WTC11 (cell line): ENCODE measurements around the gene CEACAM4. TPM values are rescaled to one million over a fixed set of nuclear protein-coding genes. Genes with fewer than 3 reads are reported as not detected.

Experiments used
- ATAC-seq: fragments of 200-7000 bp; cut with Tn5 transposase; 2 replicates; pipeline ENCODE4 v1.10.0; 2021; ENCODE audit warnings: mild to moderate bottlenecking, moderate library complexity
- CTCF ChIA-PET: fragments of 300-600 bp; sonication (Branson Sonifier 250); formaldehyde crosslinking; loops from one replicate; lab custom pipeline; 2021; ENCODE audit warnings: antibody characterized with exemption; lab: Charles Lee
- POLR2A ChIA-PET: fragments of 350-600 bp; sonication (Branson Sonifier 250); formaldehyde crosslinking; loops from one replicate; lab custom pipeline; 2021; ENCODE audit warnings: antibody characterized with exemption; lab: Charles Lee
- DNase-seq: peaks from one replicate; pipeline ENCODE4 v3.0.0; 2021; ENCODE audit warnings: low spot score
- H3K27ac Mint-ChIP-seq: 2 replicates; pipeline ENCODE4 v1.8.0; 2021; ENCODE audit warnings: mixed read lengths
- H3K27me3 Mint-ChIP-seq: 2 replicates; pipeline ENCODE4 v1.8.0; 2021; ENCODE audit warnings: low read depth, mild to moderate bottlenecking, moderate library complexity, mixed read lengths
- H3K36me3 Mint-ChIP-seq: 2 replicates; pipeline ENCODE4 v1.8.0; 2021; ENCODE audit warnings: mixed read lengths
- H3K4me1 Mint-ChIP-seq: 2 replicates; pipeline ENCODE4 v1.8.0; 2022; ENCODE audit warnings: mixed read lengths
- H3K4me3 Mint-ChIP-seq: 2 replicates; pipeline ENCODE4 v1.8.0; 2021; ENCODE audit warnings: mild to moderate bottlenecking, moderate library complexity, mixed read lengths
- H3K9me3 Mint-ChIP-seq: 2 replicates; pipeline ENCODE4 v1.8.0; 2021; ENCODE audit warnings: mixed read lengths
- ATF3 ChIP-seq: sonication (generic); formaldehyde crosslinking; conservative IDR thresholded peaks from 2 replicates; pipeline ENCODE4 v1.8.1; 2022; ENCODE audit warnings: mild to moderate bottlenecking, missing genetic modification reagents
- CTCF ChIP-seq: fragments of 200-600 bp; IDR thresholded peaks from 2 replicates; pipeline ENCODE4 v1.8.0; 2022; ENCODE audit warnings: antibody characterized with exemption
- EMX1 ChIP-seq: fragments of 250-450 bp; sonication (Bioruptor Pico); IDR thresholded peaks from 2 replicates; pipeline ENCODE4 v1.8.0; 2021; ENCODE audit warnings: mild to moderate bottlenecking
- ERG ChIP-seq: fragments of 250-450 bp; sonication (Bioruptor Pico); IDR thresholded peaks from 2 replicates; pipeline ENCODE4 v1.8.0; 2021; ENCODE audit warnings: mild to moderate bottlenecking
- ETV6 ChIP-seq: sonication (generic); formaldehyde crosslinking; IDR thresholded peaks from 2 replicates; pipeline ENCODE4 v1.8.1; 2022; ENCODE audit warnings: mild to moderate bottlenecking, missing genetic modification reagents
- JAZF1 ChIP-seq: fragments of 250-450 bp; sonication (Bioruptor Pico); IDR thresholded peaks from 2 replicates; pipeline ENCODE4 v1.9.0; 2021; ENCODE audit warnings: moderate library complexity, mild to moderate bottlenecking, inconsistent platforms
- JUN ChIP-seq: sonication (generic); formaldehyde crosslinking; IDR thresholded peaks from 2 replicates; pipeline ENCODE4 v1.8.0; 2023; ENCODE audit warnings: mild to moderate bottlenecking, missing genetic modification reagents
- KAT7 ChIP-seq: sonication (generic); formaldehyde crosslinking; IDR thresholded peaks from 2 replicates; pipeline ENCODE4 v1.8.1; 2023; ENCODE audit warnings: missing genetic modification reagents, mild to moderate bottlenecking, borderline replicate concordance
- MAX ChIP-seq: sonication (generic); formaldehyde crosslinking; IDR thresholded peaks from 2 replicates; pipeline ENCODE4 v1.8.0; 2022; ENCODE audit warnings: mild to moderate bottlenecking, missing genetic modification reagents
- MXD4 ChIP-seq: fragments of 250-450 bp; sonication (Bioruptor Pico); IDR thresholded peaks from 2 replicates; pipeline ENCODE4 v1.8.0; 2021; ENCODE audit warnings: mild to moderate bottlenecking, moderate library complexity, borderline replicate concordance
- MYBL2 ChIP-seq: sonication (generic); formaldehyde crosslinking; IDR thresholded peaks from 2 replicates; pipeline ENCODE4 v1.8.1; 2023; ENCODE audit warnings: mild to moderate bottlenecking, moderate library complexity, missing genetic modification reagents
- NFE2L1 ChIP-seq: sonication (generic); formaldehyde crosslinking; IDR thresholded peaks from 2 replicates; pipeline ENCODE4 v1.8.1; 2023; ENCODE audit warnings: missing genetic modification reagents
- SMAD4 ChIP-seq: sonication (generic); formaldehyde crosslinking; IDR thresholded peaks from 2 replicates; pipeline ENCODE4 v1.8.0; 2022; ENCODE audit warnings: mild to moderate bottlenecking, missing genetic modification reagents
- TCF7 ChIP-seq: sonication (generic); formaldehyde crosslinking; IDR thresholded peaks from 2 replicates; pipeline ENCODE4 v1.8.0; 2022; ENCODE audit warnings: mild to moderate bottlenecking, low read depth, missing genetic modification reagents, moderate library complexity
- ZBTB43 ChIP-seq: sonication (generic); formaldehyde crosslinking; IDR thresholded peaks from 2 replicates; pipeline ENCODE4 v1.8.1; 2023; ENCODE audit warnings: mild to moderate bottlenecking, missing genetic modification reagents
- ZMAT4 ChIP-seq: fragments of 250-450 bp; sonication (Bioruptor Pico); IDR thresholded peaks from 2 replicates; pipeline ENCODE4 v1.9.0; 2021; ENCODE audit warnings: mild to moderate bottlenecking
- ZNF317 ChIP-seq: sonication (generic); formaldehyde crosslinking; IDR thresholded peaks from 2 replicates; pipeline ENCODE4 v1.8.1; 2023; ENCODE audit warnings: low read depth, mild to moderate bottlenecking, moderate library complexity, missing genetic modification reagents, borderline replicate concordance
- ZNF671 ChIP-seq: fragments of 250-450 bp; sonication (Bioruptor Pico); IDR thresholded peaks from 2 replicates; pipeline ENCODE4 v1.8.0; 2021; ENCODE audit warnings: mild to moderate bottlenecking
- total RNA-seq: library from RNA; stranded (reverse); gene quantifications from 3 replicates; pipeline ENCODE4 v1.2.3, GENCODE V29; 2021

Gene CEACAM4
- total RNA-seq, 1 experiment from 2014 or later, result not detected

- Mint-ChIP-seq H3K27me3 (peaks cover 80% of the 10 kb centered on the region), H3K9me3 (no peaks in the 10 kb centered on the region), H3K4me3 (no peak overlapping the region), H3K36me3 (no peaks in the 10 kb centered on the region), H3K27ac (no peak overlapping the region), H3K4me1 (peaks cover 16% of the 10 kb centered on the region)
- POLR2A ChIA-PET, result no interaction called here
- CTCF ChIA-PET, result interaction anchor here (0.7 to 5.5 kb wide), 14 partner anchors 29 to 258 kb away, joined by 3 to 33 read pairs (median 4); partner anchors contain the start of gene CEACAM7
- DNase-seq (peak; percentile 26), ATAC-seq (peak; percentile 50)
- no peak for TF ChIP-seq NFE2L1 (CRISPR knock-in tag)
- TF ChIP-seq KAT7 (CRISPR knock-in tag), result no peak
- no peak for TF ChIP-seq JAZF1 (CRISPR knock-in tag)
- no peak for TF ChIP-seq ATF3
- TF ChIP-seq JUN (CRISPR knock-in tag), result no peak
- TF ChIP-seq MAX, result no peak
- TF ChIP-seq ZMAT4 (CRISPR knock-in tag), result no peak
- TF ChIP-seq EMX1 (CRISPR knock-in tag), result no peak
- no peak for TF ChIP-seq SMAD4 (CRISPR knock-in tag)
- TF ChIP-seq MXD4 (CRISPR knock-in tag), result no peak
- no peak for TF ChIP-seq ERG (CRISPR knock-in tag)
- no peak for TF ChIP-seq TCF7
- no peak for TF ChIP-seq ETV6
- no peak for TF ChIP-seq ZNF671 (CRISPR knock-in tag)
- TF ChIP-seq MYBL2, result no peak
- no peak for TF ChIP-seq ZBTB43 (CRISPR knock-in tag)
Measured at GRCh38 chr19:41599175-41599966, 27.5 kb downstream of the CEACAM4 start.

- H3K36me3 Mint-ChIP-seq, result no peaks in the 10 kb centered on the region
- peaks cover 78% of the 10 kb centered on the region for H3K27me3 Mint-ChIP-seq
- no peak overlapping the region for H3K4me3 Mint-ChIP-seq
- DNase-seq, result peak; percentile 80
- TF ChIP-seq CTCF, result peak; percentile 96
- no peak for TF ChIP-seq ZNF317
- POLR2A ChIA-PET, result no interaction called here
- no peaks in the 10 kb centered on the region for H3K9me3 Mint-ChIP-seq
- ATAC-seq, result peak; percentile 84
- CTCF ChIA-PET, result interaction anchor here (0.7 to 5.5 kb wide), 11 partner anchors 19 to 216 kb away, joined by 3 to 33 read pairs (median 4); partner anchors contain the start of gene DMAC2
- H3K4me1 Mint-ChIP-seq, result peaks cover 16% of the 10 kb centered on the region
- no peak overlapping the region for H3K27ac Mint-ChIP-seq
Measured at GRCh38 chr19:41597600-41598041, 29.3 kb downstream of the CEACAM4 start.
